Hindlimb muscle (tissue), 1 donor: ENCODE measurements around the gene IFNA14. TPM values are rescaled to one million over a fixed set of nuclear protein-coding genes. Genes with fewer than 3 reads are reported as not detected.
"Not testable (repeated sequence)": the region's sequence is repeated elsewhere in the genome, so short reads cannot be mapped to it uniquely, and the experiment has no call there.

ENCODE experiments used
- DNase-seq: peaks from one replicate; pipeline ENCODE4 v3.0.0-alpha.2; 2013
- polyA plus RNA-seq: library from polyadenylated mRNA; unstranded; fragments of 120-200 nt; gene quantifications from one replicate; pipeline ENCODE4 v1.2.1, GENCODE V29; 2013; ENCODE audit not compliant: insufficient read length

IFNA14 gene
- polyA plus RNA-seq, 1 donor, result not detected

- DNase-seq, result not testable (repeated sequence)
These were observed 26.1 kb downstream of the IFNA14 start for GRCh38 chr9:21213411-21214326.

GRCh38 chr9:21212160-21212559 lies 27.6 kb downstream of the IFNA14 start:
- DNase-seq, result not testable (repeated sequence)

GRCh38 chr9:21210782-21211181 lies 29.0 kb downstream of the IFNA14 start:
- DNase-seq, result not testable (repeated sequence)

GRCh38 chr9:21210311-21210710 lies 29.5 kb downstream of the IFNA14 start:
- no peak for DNase-seq

DNA sequence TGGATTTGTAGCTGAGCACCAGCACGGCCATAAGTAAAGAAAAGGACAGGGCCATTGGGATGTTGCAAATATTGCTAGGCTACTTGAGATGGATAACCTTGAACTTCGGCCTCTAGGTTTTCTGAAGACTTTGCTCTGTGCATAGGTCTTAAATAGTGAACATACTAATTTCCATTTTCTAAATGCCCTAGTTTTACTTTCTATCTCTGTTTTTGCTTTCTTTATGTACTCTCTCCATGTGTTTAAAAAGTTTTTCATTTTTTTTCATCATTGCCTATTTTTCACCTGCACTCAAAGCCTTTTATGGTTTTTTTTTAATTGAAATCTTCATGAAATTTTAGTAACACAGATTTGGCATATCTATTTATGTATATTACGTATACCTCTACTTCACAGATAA lies 32.8 kb downstream of the IFNA14 start, which contains the start of gene IFNA10:
Gene IFNA10, minus strand, starts transcription at position 101 of the 400 bp plus-strand sequence. Its CDS starts 46 bp downstream, at position 55.
- DNase-seq, result not testable (repeated sequence)

DNA sequence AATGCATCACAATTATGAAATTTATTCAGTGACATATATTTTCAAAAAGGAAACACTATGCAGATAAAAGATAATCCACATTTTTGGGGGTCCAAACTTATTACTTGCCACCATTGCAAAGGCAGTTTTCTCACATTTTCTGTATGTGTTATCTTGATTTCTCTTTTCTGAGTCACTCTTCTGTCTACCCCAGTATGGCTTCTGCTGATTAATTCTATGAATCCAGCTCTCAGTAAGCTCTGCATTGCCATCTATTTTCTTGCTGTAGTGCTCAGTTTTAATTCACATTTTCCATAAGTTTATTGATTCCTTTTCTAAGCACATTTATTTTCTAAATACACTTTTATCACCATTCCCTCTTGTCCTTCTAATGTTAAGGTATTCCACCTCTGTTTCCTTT lies 34.6 kb downstream of the IFNA14 start:
- DNase-seq, result no peak

- DNase-seq, result not testable (repeated sequence)
These were observed 37.7 kb downstream of the IFNA14 start, which contains the start of gene IFNA7 for GRCh38 chr9:21202105-21202504. Gene IFNA7, minus strand, starts transcription at chr9:21202205. Its CDS starts 40 bp downstream, at chr9:21202165.

GRCh38 chr9:21194867-21195776 lies 44.7 kb downstream of the IFNA14 start:
- not testable (repeated sequence) for DNase-seq

Other genes with a start within 250 kb of the IFNA14 start
- 1.4 TPM for gene HACD4, start 208.4 kb downstream of the IFNA14 start, polyA plus RNA-seq
- gene IFNB1, start 162.1 kb downstream of the IFNA14 start, polyA plus RNA-seq, result not detected
- not detected for gene IFNW1, start 98.2 kb downstream of the IFNA14 start, polyA plus RNA-seq
- not detected for gene IFNA21, start 73.3 kb downstream of the IFNA14 start, polyA plus RNA-seq
- not detected for gene IFNA4, start 52.4 kb downstream of the IFNA14 start, polyA plus RNA-seq
- gene IFNA7, start 37.8 kb downstream of the IFNA14 start, polyA plus RNA-seq, result not detected
- not detected for gene IFNA10, start 32.9 kb downstream of the IFNA14 start, polyA plus RNA-seq
- not detected for gene IFNA16, start 22.7 kb downstream of the IFNA14 start, polyA plus RNA-seq
- gene IFNA17, start 11.8 kb downstream of the IFNA14 start, polyA plus RNA-seq, result not detected
- gene IFNA5, start 65.3 kb upstream of the IFNA14 start, polyA plus RNA-seq, result not detected
- 19.6 TPM for gene KLHL9, start 95.4 kb upstream of the IFNA14 start, polyA plus RNA-seq
- gene IFNA6, start 110.9 kb upstream of the IFNA14 start, polyA plus RNA-seq, result not detected
- not detected for gene IFNA13, start 128.1 kb upstream of the IFNA14 start, polyA plus RNA-seq
- gene IFNA2, start 145.4 kb upstream of the IFNA14 start, polyA plus RNA-seq, result not detected
- not detected for gene IFNA8, start 169.1 kb upstream of the IFNA14 start, polyA plus RNA-seq
- gene IFNA1, start 200.4 kb upstream of the IFNA14 start, polyA plus RNA-seq, result not detected
- not detected for gene IFNE, start 242.3 kb upstream of the IFNA14 start, polyA plus RNA-seq